NT2/D1 (cell line): ENCODE measurements around the gene FES.

ENCODE experiments used
- YY1 ChIP-seq: IDR thresholded peaks from 2 replicates; pipeline ENCODE4 v1.6.1; 2011; ENCODE audit not compliant: insufficient read length, insufficient read depth
- ZNF274 ChIP-seq: IDR thresholded peaks from 2 replicates; pipeline ENCODE4 v1.6.1; 2011; ENCODE audit warnings: mild to moderate bottlenecking, low read depth, low read length

DNA sequence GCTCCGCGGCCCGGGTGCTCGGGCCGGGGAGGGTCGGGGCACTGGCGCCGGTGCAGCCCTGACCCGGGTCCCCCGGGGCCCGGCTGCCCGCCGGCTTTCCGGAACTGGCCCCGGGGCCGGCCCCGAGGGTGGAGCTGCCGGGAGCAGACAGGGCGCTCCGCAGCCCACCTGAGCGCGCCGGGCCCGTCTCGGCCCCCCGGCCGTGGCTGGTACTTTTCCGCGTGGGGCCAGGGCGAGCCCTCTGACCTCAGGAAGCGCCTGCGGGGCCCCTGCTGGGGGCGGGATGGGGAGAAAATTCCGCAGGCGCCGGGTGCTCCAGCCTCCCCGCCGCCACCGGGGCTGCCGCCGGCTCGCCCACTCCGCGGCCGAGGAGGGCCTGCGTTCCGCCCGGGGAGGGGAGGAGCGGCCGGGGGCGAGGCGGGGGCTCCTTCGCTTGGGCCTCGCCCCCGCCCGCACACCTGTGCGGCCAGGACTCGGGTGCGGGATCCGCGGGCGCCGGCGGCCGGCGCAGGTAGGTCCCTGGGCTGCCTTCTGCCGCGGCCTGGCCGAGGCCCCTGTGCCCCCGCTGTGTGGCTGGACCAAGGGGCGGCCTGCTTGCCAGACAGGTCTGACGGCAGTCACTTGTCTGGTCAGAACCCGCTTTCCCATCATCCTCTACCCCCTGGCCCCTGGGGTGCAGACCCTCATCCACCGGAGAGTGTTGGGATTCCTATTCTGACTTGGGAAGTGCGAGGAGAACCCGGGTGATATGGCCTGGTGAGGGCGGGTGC is 12.4 kb upstream of the FES start:
- TF ChIP-seq YY1 (no peak), ZNF274 (no peak)
